Measurements from ENCODE around the gene ALS2.

DNA sequence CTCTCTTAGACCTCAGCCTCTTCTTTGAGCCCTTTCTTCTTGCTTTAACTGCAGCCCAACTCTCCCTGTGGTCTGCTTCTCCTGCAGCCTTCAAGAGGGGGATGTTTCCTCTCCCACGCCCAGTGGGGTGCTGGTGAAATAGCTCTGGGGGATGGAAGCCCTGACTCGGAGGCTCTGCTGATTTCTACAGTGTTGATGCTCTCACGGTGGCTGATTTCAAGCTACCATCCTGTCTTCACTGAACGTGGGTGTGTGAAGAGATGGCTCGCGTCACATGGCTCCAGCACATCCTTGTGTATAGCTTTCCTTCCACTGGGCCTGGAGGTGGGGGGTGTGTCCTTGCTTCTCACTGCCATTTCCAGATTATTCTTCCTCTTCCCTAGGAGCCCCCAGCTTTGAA, 102.3 kb downstream of the ALS2 start:
- TF ChIP-seq, protein P1, sequence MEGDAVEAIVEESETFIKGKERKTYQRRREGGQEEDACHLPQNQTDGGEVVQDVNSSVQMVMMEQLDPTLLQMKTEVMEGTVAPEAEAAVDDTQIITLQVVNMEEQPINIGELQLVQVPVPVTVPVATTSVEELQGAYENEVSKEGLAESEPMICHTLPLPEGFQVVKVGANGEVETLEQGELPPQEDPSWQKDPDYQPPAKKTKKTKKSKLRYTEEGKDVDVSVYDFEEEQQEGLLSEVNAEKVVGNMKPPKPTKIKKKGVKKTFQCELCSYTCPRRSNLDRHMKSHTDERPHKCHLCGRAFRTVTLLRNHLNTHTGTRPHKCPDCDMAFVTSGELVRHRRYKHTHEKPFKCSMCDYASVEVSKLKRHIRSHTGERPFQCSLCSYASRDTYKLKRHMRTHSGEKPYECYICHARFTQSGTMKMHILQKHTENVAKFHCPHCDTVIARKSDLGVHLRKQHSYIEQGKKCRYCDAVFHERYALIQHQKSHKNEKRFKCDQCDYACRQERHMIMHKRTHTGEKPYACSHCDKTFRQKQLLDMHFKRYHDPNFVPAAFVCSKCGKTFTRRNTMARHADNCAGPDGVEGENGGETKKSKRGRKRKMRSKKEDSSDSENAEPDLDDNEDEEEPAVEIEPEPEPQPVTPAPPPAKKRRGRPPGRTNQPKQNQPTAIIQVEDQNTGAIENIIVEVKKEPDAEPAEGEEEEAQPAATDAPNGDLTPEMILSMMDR (conservative IDR thresholded peaks at IDR 0.05; ENCODE audit: low read length) = no peak
- no peak for TF ChIP-seq EZH2phosphoT487 (IDR thresholded peaks at IDR 0.05; ENCODE audit: borderline replicate concordance, low read depth, low read length)
